Kidney tubule cell (primary cell): Measurements from ENCODE around the gene OTUD5.
"Not testable (repeated sequence)": the region's sequence is repeated elsewhere in the genome, so short reads cannot be mapped to it uniquely, and the experiment has no call there.

Experiments used
- DNase-seq: peaks from one replicate; pipeline ENCODE4 v3.0.0-alpha.2; 2018; ENCODE audit warnings: low spot score

OTUD5 gene

GRCh38 chrX:48890296-48890925 lies 67.0 kb downstream of the OTUD5 start:
- no peak for DNase-seq

GRCh38 chrX:48886586-48886985 lies 70.8 kb downstream of the OTUD5 start:
- DNase-seq, result not testable (repeated sequence)

- no peak for DNase-seq
Measured at GRCh38 chrX:48883729-48884128, 73.7 kb downstream of the OTUD5 start.

DNA sequence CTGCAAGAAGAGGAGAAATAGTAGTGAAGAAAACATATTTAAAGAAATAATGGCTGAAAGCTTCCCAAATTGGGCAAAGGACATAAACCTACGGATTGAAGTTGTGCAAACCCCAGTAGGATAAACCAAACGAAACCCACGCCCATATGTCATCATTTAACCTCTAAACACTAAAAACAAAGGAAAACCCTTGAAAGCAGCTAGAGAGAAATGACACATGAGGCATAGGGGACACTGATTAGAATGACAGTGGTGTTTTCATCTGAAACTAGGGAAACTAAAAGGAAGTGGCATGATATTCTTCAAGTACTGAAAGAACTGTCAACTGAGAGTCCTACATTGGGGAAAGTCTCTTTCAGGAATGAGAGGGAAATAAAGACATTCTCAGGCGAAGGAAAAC lies 80.5 kb downstream of the OTUD5 start:
- DNase-seq, result not testable (repeated sequence)
